ENCODE data around the gene USP31. TPM values are rescaled to one million over a fixed set of nuclear protein-coding genes. Genes with fewer than 3 reads are reported as not detected.

The USP31 gene
- total and polyA plus RNA-seq, 2 of the 8 experiments (the other 6 are each of a cell fraction or from before 2014, with no cell fraction given): 6.7 to 19.0 TPM

DNA sequence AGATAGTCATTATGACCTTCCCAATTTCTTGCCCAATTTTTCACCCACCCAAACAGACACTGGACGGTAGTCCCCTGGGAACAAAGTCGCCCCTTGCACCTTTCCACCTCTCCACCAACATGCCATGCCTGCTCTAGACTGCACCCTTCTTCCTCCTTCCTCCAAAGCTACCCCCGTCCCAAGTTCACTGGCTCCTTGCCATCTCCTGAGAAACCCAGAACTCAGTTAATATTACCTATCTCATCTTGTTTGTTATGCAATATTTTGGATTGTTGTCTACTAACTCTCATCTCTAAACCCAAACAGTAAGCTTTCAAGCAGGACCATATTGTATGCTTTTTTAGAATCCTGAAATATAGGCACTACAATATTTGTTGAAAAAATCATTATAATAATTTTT is 63.3 kb downstream of the USP31 start:
- 89% methylated on average over 3 of the region's 3 CpGs; no CpG with 5 or more reads in 1 of the 2 experiments for WGBS, 2 experiments (ENCODE audit: extremely low coverage in 1 of 2, insufficient coverage in 1 of 2, insufficient read length in 1 of 2, insufficient replicate concordance in 2 of 2, low coverage in 1 of 2, low lambda C conversion rate in 2 of 2, missing lambda C conversion rate in 1 of 2)
- H3K9ac ChIP-seq (replicated peaks in 1 of 4; ENCODE audit: extremely low read depth in 1 of 4, low read depth in 3 of 4, low read length in 3 of 4): no peak overlapping the region
- no peak overlapping the region for H2BK12ac ChIP-seq (ENCODE audit: low read depth, low read length)
- no peaks in the 10 kb centered on the region for H3K23me2 ChIP-seq (ENCODE audit: low read depth, low read length)
- CTCF ChIA-PET (ENCODE audit: partially characterized antibody): no interaction called here
- H3K56ac ChIP-seq (replicated peaks; ENCODE audit: insufficient read length, low read depth, low read length): no peak overlapping the region
- 0 out of 2 replicates have a peak overlapping the region, but pooled peaks have one; percentile 16 for H2BK20ac ChIP-seq (ENCODE audit: low read length)
- H3K4me1 ChIP-seq (replicated peaks in 1 of 4; ENCODE audit: control insufficient read depth in 3 of 4, insufficient read depth in 4 of 4, low read length in 3 of 4): peaks cover 0 to 10% (median 0%) of the 10 kb centered on the region in 4 experiments; a peak in 4 of 7 replicates
- no peak overlapping the region for H3K4ac ChIP-seq (replicated peaks; ENCODE audit: insufficient read length, low read depth, low read length)
- no peak overlapping the region for H3K23ac ChIP-seq (ENCODE audit: insufficient read length)
- H3K14ac ChIP-seq (ENCODE audit: insufficient read length): no peak overlapping the region
- H3K79me2 ChIP-seq (ENCODE audit: control insufficient read depth in 1 of 2, insufficient read depth in 2 of 2, low read length in 2 of 2): no peaks in the 10 kb centered on the region
- H3K18ac ChIP-seq (ENCODE audit: extremely low read depth, low read length): no peak overlapping the region
- no peak overlapping the region for H3K4me2 ChIP-seq (ENCODE audit: insufficient read depth in 1 of 2, low read depth in 2 of 2, low read length in 2 of 2)
- no peak overlapping the region for H3K27ac ChIP-seq (ENCODE audit: low read depth, low read length)
- FAIRE-seq (no peak), DNase-seq (ENCODE audit: low read depth in 1 of 2, low spot score in 2 of 2) (no peak)
- H4K20me1 ChIP-seq (replicated peaks in 1 of 2; ENCODE audit: control insufficient read depth in 1 of 2, insufficient read depth in 2 of 2, low read length in 2 of 2): no peaks in the 10 kb centered on the region
- no peak overlapping the region for H3K4me3 ChIP-seq (ENCODE audit: extremely low read depth in 1 of 4, insufficient read depth in 2 of 4, low read depth in 3 of 4, low read length in 4 of 4)
- no peaks in the 10 kb centered on the region; the same call in 1 of the 2 replicates for H3K79me1 ChIP-seq (ENCODE audit: low read depth, low read length)
- no peak overlapping the region for H4K5ac ChIP-seq (ENCODE audit: insufficient read length, low read depth, low read length)
- H4K8ac ChIP-seq (ENCODE audit: extremely low read depth, insufficient read depth, low read length): no peak overlapping the region
- H4K91ac ChIP-seq (replicated peaks; ENCODE audit: insufficient read length, low read length): no peak overlapping the region
- H2AFZ ChIP-seq (ENCODE audit: low read length): no peak overlapping the region
- H2BK120ac ChIP-seq (replicated peaks; ENCODE audit: low read depth, low read length): no peak overlapping the region
- H3K9me3 ChIP-seq (ENCODE audit: insufficient read depth in 2 of 2, low read depth in 1 of 2, low read length in 1 of 2): no peaks in the 10 kb centered on the region
- no peak overlapping the region; the same call in 1 of the 2 replicates for H2BK15ac ChIP-seq (ENCODE audit: low read length)
- no peak overlapping the region for H2AK5ac ChIP-seq (ENCODE audit: low read depth, low read length)
- no peak overlapping the region for H2BK5ac ChIP-seq (ENCODE audit: low read depth, low read length)
- POLR2A ChIA-PET (ENCODE audit: partially characterized antibody): no interaction called here
- no peaks in the 10 kb centered on the region for H3K27me3 ChIP-seq (replicated peaks in 1 of 4; ENCODE audit: control insufficient read depth in 3 of 4, extremely low read depth in 1 of 4, insufficient read depth in 3 of 4, low read length in 3 of 4)
- peaks cover 0 to 13% (median 6%) of the 10 kb centered on the region in 4 experiments; a peak in 7 of 8 replicates for H3K36me3 ChIP-seq (ENCODE audit: control insufficient read depth in 2 of 4, insufficient read depth in 4 of 4, low read length in 3 of 4)
- TF ChIP-seq HDAC2 (IDR thresholded peaks at IDR 0.05; ENCODE audit: borderline replicate concordance in 1 of 2, low read depth in 2 of 2, low read length in 2 of 2) (no peak), TAF7 (optimal IDR thresholded peaks at IDR 0.05; ENCODE audit: borderline replicate concordance, low read depth, low read length) (no peak), RXRA (IDR thresholded peaks at IDR 0.05; ENCODE audit: insufficient read depth, low read depth, low read length) (no peak), SUZ12 (IDR thresholded peaks at IDR 0.05; ENCODE audit: low read length) (no peak), SRF (IDR thresholded peaks at IDR 0.05; ENCODE audit: low read depth, low read length) (no peak), SP4 (IDR thresholded peaks at IDR 0.05; ENCODE audit: low read length) (no peak), BACH1 (IDR thresholded peaks at IDR 0.05; ENCODE audit: low read length) (no peak), EP300 (IDR thresholded peaks at IDR 0.05; ENCODE audit: borderline replicate concordance in 1 of 2, low read depth in 2 of 2, low read length in 2 of 2) (no peak), POLR2A (IDR thresholded peaks at IDR 0.05; ENCODE audit: control extremely low read depth in 1 of 2, low read depth in 2 of 2, low read length in 2 of 2) (no peak), FOSL1 (IDR thresholded peaks at IDR 0.05; ENCODE audit: insufficient read depth, low read depth, low read length) (no peak), NRF1 (IDR thresholded peaks at IDR 0.05; ENCODE audit: low read depth, low read length) (no peak)
- TF ChIP-seq, protein P1, sequence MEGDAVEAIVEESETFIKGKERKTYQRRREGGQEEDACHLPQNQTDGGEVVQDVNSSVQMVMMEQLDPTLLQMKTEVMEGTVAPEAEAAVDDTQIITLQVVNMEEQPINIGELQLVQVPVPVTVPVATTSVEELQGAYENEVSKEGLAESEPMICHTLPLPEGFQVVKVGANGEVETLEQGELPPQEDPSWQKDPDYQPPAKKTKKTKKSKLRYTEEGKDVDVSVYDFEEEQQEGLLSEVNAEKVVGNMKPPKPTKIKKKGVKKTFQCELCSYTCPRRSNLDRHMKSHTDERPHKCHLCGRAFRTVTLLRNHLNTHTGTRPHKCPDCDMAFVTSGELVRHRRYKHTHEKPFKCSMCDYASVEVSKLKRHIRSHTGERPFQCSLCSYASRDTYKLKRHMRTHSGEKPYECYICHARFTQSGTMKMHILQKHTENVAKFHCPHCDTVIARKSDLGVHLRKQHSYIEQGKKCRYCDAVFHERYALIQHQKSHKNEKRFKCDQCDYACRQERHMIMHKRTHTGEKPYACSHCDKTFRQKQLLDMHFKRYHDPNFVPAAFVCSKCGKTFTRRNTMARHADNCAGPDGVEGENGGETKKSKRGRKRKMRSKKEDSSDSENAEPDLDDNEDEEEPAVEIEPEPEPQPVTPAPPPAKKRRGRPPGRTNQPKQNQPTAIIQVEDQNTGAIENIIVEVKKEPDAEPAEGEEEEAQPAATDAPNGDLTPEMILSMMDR (IDR thresholded peaks at IDR 0.05; ENCODE audit: control extremely low read depth in 1 of 3, insufficient read depth in 1 of 3, low read depth in 1 of 3, low read length in 3 of 3): no peak
